Stimulated activated CD4-positive, alpha-beta T cell treated with anti-CD3 and anti-CD28 coated beads, Interleukin-15, amount 100 ng/mL, for 1 hour (primary cell): ENCODE results near the gene TTC5.
"Not testable (repeated sequence)": the region's sequence is repeated elsewhere in the genome, so short reads cannot be mapped to it uniquely, and the experiment has no call there.

Source experiments
- DNase-seq, 2 donors: peaks; one replicate each; pipeline ENCODE4 v3.0.0-alpha.2; 2020; ENCODE audit warnings: low read depth in 1 of 2, low spot score in 1 of 2

The TTC5 gene

DNA sequence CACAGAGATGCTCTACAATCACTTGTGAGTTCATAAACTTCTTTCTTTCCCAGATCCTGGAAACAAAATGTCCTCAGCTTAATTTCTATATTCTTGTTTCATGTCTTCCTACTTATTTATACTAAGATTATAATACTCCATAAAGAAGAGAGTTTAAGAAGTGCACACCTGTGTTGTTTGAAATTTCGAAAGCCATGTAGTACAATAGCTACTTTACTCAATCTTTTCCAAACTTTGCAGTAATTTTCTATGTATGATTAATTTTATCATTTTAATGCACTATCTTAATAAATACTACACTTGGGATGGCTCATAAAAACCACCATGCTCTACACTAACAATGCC is 300 bp upstream of the TTC5 start:
- DNase-seq = no peak

DNA sequence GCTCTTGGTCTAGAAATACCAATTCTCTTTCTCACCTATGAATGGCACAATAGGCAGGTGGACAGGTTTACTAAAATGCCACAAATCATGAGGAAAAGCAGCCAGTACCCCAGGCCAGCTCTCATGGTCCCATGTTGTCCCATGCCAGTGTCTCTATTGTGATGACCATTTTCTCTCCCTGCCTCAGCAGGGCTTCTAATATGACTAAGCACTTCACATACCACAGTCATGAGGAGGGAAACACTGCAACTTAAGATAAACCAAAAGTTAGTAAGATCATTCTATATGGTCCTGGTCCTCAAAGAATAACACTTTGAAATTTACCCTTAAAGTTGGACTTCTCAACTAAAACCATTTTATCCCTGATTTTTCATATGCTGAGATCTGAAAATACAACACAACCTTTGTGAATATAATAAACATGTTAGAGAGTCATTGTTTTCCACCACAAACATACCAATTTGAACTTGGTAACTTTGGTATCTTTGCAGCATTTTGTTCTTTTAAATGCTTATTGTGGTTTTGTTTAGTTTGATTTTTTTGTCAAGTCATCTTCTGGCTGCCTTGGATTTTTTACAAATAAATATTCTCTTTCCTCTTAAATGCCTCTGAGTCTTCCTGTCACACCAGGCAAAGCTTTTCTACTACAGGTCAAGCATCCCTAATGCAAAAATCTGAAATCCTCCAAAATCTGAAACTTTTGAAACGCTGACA is 3.6 kb downstream of the TTC5 start:
- no peak for DNase-seq

DNA sequence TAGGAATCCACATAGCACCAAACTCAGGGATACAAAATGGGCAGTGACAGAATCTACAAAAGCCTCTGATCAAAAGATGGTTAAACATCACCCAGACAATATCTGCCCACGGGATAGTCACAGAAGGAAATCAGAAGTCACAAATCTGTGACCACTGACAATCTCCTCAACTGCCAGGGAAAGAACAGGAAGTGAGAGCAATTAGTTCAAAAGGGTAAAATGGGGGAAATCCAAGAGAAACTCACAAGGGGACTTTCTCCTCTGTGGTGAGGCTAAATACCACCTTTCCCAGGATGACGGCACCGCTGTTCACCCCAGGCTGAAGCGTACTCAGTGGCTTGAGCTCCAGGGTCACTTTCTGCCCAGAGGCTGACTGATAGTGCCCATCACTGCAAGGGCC is 10.7 kb downstream of the TTC5 start:
- no peak for DNase-seq

DNA sequence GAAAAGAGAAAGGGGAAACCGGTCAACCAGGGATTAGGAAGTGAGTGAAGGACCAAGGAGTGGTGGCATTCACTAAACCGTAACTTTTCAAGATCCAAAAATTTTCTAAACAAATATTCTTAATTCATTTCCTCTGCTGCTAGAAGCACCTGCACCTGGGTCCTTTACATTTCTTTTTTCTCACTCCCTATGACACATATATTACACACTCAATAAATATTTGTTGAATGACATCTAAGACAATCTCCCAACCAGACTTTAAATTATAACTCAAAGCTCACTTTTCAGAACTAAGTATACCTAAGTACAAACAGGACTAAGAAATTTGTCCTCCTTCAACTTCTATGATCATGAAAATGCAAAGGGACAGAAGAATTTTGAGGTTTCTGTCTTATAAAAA is 11.1 kb downstream of the TTC5 start:
- DNase-seq = no peak

DNA sequence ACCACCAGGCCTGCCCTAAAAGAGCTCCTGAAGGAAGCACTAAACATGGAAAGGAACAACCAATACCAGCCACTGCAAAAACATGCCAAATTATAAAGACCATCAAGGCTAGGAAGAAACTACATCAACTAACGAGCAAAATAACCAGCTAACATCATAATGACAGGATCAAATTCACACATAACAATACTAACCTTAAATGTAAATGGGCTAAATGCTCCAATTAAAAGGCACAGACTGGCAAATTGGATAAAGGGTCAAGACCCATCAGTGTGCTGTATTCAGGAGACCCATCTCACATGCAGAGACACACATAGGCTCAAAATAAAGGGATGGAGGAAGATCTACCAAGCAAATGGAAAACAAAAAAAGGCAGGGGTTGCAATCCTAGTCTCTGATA is 23.8 kb downstream of the TTC5 start:
- not testable (repeated sequence) for DNase-seq

DNA sequence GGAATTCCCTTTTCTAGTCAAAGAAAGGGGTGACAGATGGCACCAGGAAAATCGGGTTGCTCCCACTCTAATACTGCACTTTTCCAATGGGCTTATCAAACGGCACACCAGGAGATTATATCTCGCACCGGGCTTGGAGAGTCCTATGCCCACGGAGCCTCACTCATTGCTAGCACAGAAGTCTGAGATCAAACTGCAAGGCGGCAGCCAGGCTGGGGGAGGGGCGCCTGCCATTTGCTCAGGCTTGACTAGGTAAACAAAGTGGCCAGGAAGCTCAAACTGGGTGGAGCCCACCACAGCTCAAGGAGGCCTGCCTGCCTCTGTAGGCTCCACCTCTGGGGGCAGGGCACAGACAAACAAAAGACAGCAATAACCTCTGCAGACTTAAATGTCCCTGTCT is 25.5 kb downstream of the TTC5 start:
- not testable (repeated sequence) for DNase-seq

DNA sequence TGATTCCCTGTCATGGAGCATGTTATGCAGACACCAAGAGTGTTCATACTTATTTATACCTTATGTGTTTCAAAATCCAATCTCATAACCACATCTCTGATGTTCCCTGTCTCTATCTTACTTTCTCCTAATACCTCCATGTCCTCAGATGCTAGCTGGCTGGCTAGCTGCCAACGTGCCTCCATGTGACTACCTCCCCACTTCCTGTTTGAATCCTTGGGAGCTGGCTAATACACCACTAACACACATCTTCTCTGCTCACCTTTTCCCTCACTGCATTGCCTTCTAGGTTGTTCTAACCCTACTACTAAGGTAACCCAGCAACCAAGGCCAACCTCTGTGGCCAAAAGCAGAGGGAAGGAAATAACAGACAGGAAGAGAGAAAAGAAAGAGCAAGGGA is 27.3 kb downstream of the TTC5 start:
- DNase-seq = no peak

DNA sequence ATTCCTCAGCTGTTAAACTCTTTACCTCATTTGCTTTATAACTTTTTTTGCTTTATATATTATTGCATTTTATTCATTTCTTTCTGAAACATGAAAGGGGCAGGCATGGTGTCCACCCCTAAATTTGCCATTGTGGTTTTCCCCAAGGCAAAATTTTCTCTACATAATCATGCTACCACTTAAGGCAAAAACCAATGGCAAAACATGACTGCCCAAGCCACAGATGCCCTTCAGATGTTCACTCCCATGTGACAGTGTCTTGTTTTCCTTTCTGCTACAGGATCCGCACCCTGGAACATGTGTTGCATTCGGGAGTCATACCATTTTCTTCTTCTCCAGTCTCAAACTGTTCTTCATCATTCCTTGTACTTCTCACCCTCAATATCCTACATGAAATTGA is 28.3 kb downstream of the TTC5 start:
- no peak for DNase-seq

DNA sequence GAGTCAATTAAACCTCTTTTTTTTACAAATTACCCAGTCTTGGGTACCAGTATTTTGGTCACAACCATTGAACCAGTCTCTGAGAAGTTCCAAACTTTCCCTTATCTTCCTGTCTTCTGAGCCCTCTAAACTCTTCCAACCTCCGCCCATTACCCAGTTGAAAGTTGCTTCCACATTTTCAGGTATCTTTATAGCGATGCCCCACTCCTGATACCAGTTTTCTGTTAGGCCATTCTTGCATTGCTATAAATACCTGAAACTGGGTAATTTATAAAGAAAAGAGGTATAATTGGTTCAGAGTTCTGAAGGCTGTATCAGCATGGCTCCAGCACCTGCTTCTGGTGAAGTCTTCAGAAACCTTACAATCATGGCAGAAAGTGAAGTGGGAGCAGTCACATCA is 31.7 kb downstream of the TTC5 start:
- DNase-seq = no peak

DNA sequence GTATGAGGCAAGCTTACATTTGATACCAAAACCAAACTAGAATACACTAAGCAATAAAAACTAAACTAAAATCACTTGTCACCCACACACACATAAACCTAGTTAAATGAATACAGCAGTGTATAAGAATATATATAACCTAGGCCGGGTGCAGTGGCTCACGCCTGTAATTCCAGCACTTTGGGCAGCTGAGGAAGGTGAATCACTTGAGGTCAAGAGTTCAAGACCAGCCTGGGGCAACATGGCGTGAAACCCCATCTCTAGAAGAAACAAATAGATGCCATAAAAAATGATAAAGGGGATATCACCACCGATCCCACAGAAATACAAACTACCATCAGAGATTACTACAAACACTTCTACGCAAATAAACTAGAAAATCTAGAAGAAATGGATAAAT is 41.4 kb downstream of the TTC5 start:
- not testable (repeated sequence) for DNase-seq

DNA sequence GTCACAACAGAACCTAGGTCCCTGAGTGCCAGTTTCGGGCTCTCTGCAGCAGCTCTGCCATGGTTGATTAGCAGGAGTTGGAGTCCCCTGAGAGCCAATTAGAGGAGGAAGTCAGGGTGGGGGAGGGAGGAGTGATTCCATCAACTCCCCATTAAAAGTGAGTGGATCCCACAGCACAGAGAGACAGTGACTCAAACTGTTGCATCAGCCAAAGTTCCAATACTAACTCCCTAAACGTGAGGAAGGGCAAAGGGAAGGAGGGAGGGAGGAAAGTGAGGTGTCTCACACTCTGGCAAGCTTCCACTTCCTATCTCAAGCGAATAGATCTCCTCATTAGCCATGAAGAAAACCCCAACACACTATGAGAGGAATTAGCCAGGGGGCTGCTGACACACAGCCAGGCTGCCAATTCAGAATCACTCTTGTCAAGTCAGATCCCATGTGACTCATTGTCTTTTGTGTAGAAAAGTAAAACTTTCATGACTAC is 43.1 kb downstream of the TTC5 start:
- DNase-seq = no peak

DNA sequence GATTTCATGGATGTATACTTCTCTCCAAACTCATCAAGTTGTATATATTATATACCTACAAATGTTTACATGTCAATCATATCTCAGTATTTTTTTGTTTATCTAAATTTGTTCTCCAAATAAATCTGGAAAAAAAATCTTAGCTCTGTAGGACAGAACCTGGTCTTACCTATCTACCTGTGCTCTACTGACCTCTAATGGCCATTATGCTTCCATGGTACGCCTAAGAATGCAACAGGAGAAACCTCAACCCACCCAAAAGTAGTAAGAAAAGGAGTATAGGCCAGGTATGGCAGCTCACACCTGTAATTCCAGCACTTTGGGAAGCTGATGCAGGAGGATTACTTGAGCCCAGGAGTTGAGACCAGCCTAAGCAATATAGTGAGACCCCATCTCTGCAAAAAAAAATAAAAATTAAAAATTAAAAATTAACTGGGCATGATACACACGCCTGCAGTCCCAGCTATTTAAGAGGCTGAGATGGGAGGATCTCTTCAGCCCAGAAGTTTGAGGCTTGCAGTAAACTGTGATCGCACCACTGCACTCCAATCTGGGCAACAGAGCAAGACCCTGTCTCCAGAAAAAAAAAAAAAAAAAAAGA is 58.0 kb downstream of the TTC5 start:
- no peak for DNase-seq
